Measurements from ENCODE around the gene PSEN1. TPM values are rescaled to one million over a fixed set of nuclear protein-coding genes. Genes with fewer than 3 reads are reported as not detected.
A peak's percentile ranks its signal among the peaks of the same experiment; 100 is the strongest.
"Not testable (repeated sequence)": the region's sequence is repeated elsewhere in the genome, so short reads cannot be mapped to it uniquely, and the experiment has no call there.

Gene PSEN1
- total and polyA plus RNA-seq, 12 donors, result 13.2 to 33.7 (median 24.1) TPM

DNA sequence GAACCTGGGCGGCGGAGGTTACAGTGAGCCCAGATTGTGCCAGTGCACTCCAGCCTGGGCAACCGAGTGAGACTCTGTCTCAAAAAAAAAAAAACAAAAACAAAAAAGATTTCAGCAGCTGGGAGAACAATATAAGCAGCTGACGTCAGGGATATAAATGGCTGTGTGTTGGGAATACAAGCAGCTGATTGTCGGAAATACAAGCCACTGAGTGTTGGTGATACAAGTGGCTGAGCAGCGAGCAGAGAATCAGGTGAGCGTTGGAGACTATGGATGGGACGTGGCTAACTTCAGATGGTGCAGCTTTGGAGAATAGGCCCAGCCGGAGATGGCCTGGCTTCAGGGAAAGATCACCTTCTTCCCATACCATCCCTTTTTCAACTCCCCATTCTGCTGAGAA lies 32.0 kb downstream of the PSEN1 start:
- H3K4me1 ChIP-seq, result no peaks in the 10 kb centered on the region
- no peak overlapping the region for H3K4me3 ChIP-seq
- TF ChIP-seq, protein P1, sequence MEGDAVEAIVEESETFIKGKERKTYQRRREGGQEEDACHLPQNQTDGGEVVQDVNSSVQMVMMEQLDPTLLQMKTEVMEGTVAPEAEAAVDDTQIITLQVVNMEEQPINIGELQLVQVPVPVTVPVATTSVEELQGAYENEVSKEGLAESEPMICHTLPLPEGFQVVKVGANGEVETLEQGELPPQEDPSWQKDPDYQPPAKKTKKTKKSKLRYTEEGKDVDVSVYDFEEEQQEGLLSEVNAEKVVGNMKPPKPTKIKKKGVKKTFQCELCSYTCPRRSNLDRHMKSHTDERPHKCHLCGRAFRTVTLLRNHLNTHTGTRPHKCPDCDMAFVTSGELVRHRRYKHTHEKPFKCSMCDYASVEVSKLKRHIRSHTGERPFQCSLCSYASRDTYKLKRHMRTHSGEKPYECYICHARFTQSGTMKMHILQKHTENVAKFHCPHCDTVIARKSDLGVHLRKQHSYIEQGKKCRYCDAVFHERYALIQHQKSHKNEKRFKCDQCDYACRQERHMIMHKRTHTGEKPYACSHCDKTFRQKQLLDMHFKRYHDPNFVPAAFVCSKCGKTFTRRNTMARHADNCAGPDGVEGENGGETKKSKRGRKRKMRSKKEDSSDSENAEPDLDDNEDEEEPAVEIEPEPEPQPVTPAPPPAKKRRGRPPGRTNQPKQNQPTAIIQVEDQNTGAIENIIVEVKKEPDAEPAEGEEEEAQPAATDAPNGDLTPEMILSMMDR (IDR thresholded peaks at IDR 0.05), result no peak
- ATAC-seq (peak in 1 of 8 donors; percentile 59), DNase-seq (no peak)
- peaks cover 0 to 100% (median 35%) of the 10 kb centered on the region in 9 donors for H3K36me3 ChIP-seq
- no peaks in the 10 kb centered on the region for H3K27me3 ChIP-seq
- intact Hi-C loops (cut with DNase I), result no loop called here
- no peaks in the 10 kb centered on the region for H3K9me3 ChIP-seq
- H3K27ac ChIP-seq, result no peak overlapping the region
- 83 to 86% methylated on average over 9 of the region's 9 CpGs for WGBS, 2 donors

- no peaks in the 10 kb centered on the region for H3K9me3 ChIP-seq
- H3K27me3 ChIP-seq, result no peaks in the 10 kb centered on the region
- DNase-seq, result no peak
- no peak for ATAC-seq
- TF ChIP-seq, protein P1 (IDR thresholded peaks at IDR 0.05), result no peak
- 90% methylated on average over 14 of the region's 14 CpGs for WGBS, 2 donors
- H3K4me1 ChIP-seq, result no peaks in the 10 kb centered on the region
- peaks cover 0 to 100% (median 38%) of the 10 kb centered on the region in 9 donors for H3K36me3 ChIP-seq
- no peak overlapping the region for H3K27ac ChIP-seq
- intact Hi-C loops (cut with DNase I), result no loop called here
- H3K4me3 ChIP-seq, result no peak overlapping the region
These were observed 32.4 kb downstream of the PSEN1 start for GRCh38 chr14:73168691-73169090.

DNA sequence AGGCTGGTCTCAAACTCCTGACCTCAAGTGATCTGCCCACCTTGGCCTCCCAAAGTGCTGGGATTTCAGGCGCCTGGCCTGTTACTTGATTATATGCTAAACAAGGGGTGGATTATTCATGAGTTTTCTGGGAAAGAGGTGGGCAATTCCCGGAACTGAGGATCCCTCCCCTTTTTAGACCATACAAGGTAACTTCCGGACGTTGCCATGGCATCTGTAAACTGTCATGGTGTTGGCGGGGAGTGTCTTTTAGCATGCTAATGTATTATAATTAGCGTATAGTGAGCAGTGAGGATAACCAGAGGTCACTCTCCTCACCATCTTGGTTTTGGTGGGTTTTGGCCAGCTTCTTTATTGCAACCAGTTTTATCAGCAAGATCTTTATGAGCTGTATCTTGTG lies 33.5 kb downstream of the PSEN1 start:
- H3K27ac ChIP-seq, H3K27me3 ChIP-seq, H3K9me3 ChIP-seq, H3K4me1 ChIP-seq, H3K4me3 ChIP-seq, ATAC-seq, DNase-seq: not testable (repeated sequence)
- peaks cover 0 to 100% (median 48%) of the 10 kb centered on the region in 9 donors for H3K36me3 ChIP-seq
- 88 to 94% methylated on average over 6 of the region's 6 CpGs for WGBS, 2 donors
- intact Hi-C loops (cut with DNase I), result loop anchor here in 9 of 10 donors (5.0 to 10.0 kb wide), 6 partner anchors 112 to 307 kb away; no protein-coding TSS in a partner anchor

DNA sequence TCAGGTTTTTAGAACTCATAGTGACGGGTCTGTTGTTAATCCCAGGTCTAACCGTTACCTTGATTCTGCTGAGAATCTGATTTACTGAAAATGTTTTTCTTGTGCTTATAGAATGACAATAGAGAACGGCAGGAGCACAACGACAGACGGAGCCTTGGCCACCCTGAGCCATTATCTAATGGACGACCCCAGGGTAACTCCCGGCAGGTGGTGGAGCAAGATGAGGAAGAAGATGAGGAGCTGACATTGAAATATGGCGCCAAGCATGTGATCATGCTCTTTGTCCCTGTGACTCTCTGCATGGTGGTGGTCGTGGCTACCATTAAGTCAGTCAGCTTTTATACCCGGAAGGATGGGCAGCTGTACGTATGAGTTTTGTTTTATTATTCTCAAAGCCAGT lies 34.4 kb downstream of the PSEN1 start:
- no peak for ATAC-seq
- WGBS, 2 donors, result 89 to 92% methylated on average over 11 of the region's 11 CpGs

DNA sequence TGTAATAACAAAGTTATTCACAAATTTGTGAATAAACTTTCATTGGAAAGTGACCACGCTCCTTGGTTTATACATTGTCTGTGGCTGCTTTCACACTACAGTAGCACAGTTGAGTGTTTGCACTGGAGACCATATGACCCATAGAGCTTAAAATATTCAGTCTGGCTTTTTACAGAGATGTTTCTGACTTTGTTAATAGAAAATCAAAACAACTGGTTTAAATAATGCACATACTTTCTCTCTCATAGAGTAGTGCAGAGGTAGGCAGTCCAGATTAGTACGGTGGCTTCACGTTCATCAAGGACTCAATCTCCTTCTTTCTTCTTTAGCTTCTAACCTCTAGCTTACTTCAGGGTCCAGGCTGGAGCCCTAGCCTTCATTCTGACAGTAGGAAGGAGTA lies 36.2 kb downstream of the PSEN1 start:
- intact Hi-C loops (cut with DNase I), result loop anchor here in 9 of 10 donors (5.0 to 10.0 kb wide), 6 partner anchors 110 to 305 kb away; no protein-coding TSS in a partner anchor
- Histone ChIP-seq H3K27ac (no peak overlapping the region), H3K4me1 (peaks cover 0 to 16% (median 0%) of the 10 kb centered on the region in 9 donors), H3K27me3 (no peaks in the 10 kb centered on the region), H3K4me3 (no peak overlapping the region), H3K9me3 (no peaks in the 10 kb centered on the region), H3K36me3 (peaks cover 0 to 100% (median 42%) of the 10 kb centered on the region in 9 donors)
- no peak for ATAC-seq
- WGBS, 2 donors, result 92 to 94% methylated on average over 3 of the region's 3 CpGs
- TF ChIP-seq, protein P1 (IDR thresholded peaks at IDR 0.05), result no peak
- DNase-seq, result no peak

More for the DNA sequence above, 34.4 kb downstream of the PSEN1 start:
- H3K27me3 ChIP-seq, result no peaks in the 10 kb centered on the region
- H3K9me3 ChIP-seq, result no peaks in the 10 kb centered on the region
- intact Hi-C loops (cut with DNase I), result loop anchor here in 9 of 10 donors (5.0 to 10.0 kb wide), 6 partner anchors 112 to 307 kb away; no protein-coding TSS in a partner anchor
- H3K4me3 ChIP-seq, result no peak overlapping the region
- H3K36me3 ChIP-seq, result peaks cover 0 to 100% (median 42%) of the 10 kb centered on the region in 9 donors
- TF ChIP-seq, protein P1 (IDR thresholded peaks at IDR 0.05), result no peak
- H3K27ac ChIP-seq, result no peak overlapping the region
- H3K4me1 ChIP-seq, result peaks cover 0 to 6% (median 0%) of the 10 kb centered on the region in 9 donors
- no peak for DNase-seq
